22Rv1 (cell line): ENCODE measurements around the gene CEP104.

Experiments
- H3K27ac ChIP-seq: fragments of 450-650 bp; 2 replicates; pipeline ENCODE4 v1.5.1; 2017
- CTCF ChIP-seq: fragments of 450-650 bp; IDR thresholded peaks from 2 replicates; pipeline ENCODE4 v1.5.1; 2017; ENCODE audit warnings: mild to moderate bottlenecking
- ZFX ChIP-seq: fragments of 450-650 bp; IDR thresholded peaks from 2 replicates; pipeline ENCODE4 v1.6.1; 2017; ENCODE audit warnings: antibody characterized with exemption, borderline replicate concordance

The CEP104 gene

GRCh38 chr1:3820316-3820715 is 36.7 kb downstream of the CEP104 start:
- TF ChIP-seq ZFX: no peak
- TF ChIP-seq CTCF: no peak
- H3K27ac ChIP-seq: no peak overlapping the region

GRCh38 chr1:3819771-3820200 is 37.2 kb downstream of the CEP104 start:
- TF ChIP-seq CTCF (no peak), ZFX (no peak)
- H3K27ac ChIP-seq: no peak overlapping the region

- H3K27ac ChIP-seq: no peak overlapping the region
- TF ChIP-seq CTCF: no peak
Observed at GRCh38 chr1:3817821-3818597, 39.0 kb downstream of the CEP104 start.

GRCh38 chr1:3817138-3817740 is 39.8 kb downstream of the CEP104 start:
- H3K27ac ChIP-seq: no peak overlapping the region
- TF ChIP-seq CTCF (no peak), ZFX (no peak)

GRCh38 chr1:3816331-3817137 is 40.5 kb downstream of the CEP104 start:
- TF ChIP-seq ZFX (no peak), CTCF (no peak)
- no peak overlapping the region for H3K27ac ChIP-seq

GRCh38 chr1:3814771-3815561 is 42.0 kb downstream of the CEP104 start:
- TF ChIP-seq ZFX: no peak
- no peak for TF ChIP-seq CTCF
- H3K27ac ChIP-seq: no peak overlapping the region
